ENCODE measurements around the gene FSTL5. TPM values are rescaled to one million over a fixed set of nuclear protein-coding genes. Genes with fewer than 3 reads are reported as not detected.

Gene FSTL5
- total RNA-seq, 4 donors from 2014 or later = 4.8 to 13.5 (median 7.1) TPM

- H3K4me3 ChIP-seq = no peak overlapping the region
- peaks cover 0 to 7% (median 0%) of the 10 kb centered on the region in 4 donors for H3K4me1 ChIP-seq
- no peak overlapping the region for H3K27ac ChIP-seq
- no peaks in the 10 kb centered on the region for H3K9me3 ChIP-seq
- TF ChIP-seq EP300 (IDR thresholded peaks at IDR 0.05) (no peak), POLR2A (IDR thresholded peaks at IDR 0.05) (no peak), CTCF (IDR thresholded peaks at IDR 0.05) (no peak)
- DNase-seq (ENCODE audit: low spot score in 2 of 2) = no peak
- H3K27me3 ChIP-seq = no peaks in the 10 kb centered on the region
- H3K36me3 ChIP-seq = no peaks in the 10 kb centered on the region
Measured at GRCh38 chr4:161813889-161814288, 349.9 kb downstream of the FSTL5 start.

DNA sequence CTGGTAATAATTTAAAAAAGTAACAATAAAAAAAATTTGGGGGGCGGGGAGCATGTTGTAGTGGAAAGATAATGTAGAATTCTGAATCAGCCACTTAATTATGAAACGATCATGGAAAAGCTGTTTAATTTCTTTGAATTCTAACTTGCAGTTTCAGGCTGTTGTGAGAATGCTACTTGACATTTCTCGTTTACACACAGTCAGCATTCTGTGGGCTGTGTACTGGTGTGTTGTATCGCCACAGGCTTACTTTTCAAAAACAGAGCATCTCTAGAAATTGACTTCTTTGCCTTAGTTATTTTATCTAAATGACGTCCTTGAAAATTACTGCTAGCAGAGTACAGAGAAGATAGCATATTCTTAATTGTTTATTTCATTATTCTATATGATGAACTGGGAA, 350.4 kb downstream of the FSTL5 start:
- H3K9me3 ChIP-seq = no peaks in the 10 kb centered on the region
- H3K27me3 ChIP-seq = no peaks in the 10 kb centered on the region
- 57 to 67% methylated on average over 5 of the region's 5 CpGs for WGBS, 2 donors
- TF ChIP-seq CTCF (IDR thresholded peaks at IDR 0.05) (no peak), POLR2A (IDR thresholded peaks at IDR 0.05) (no peak), EP300 (IDR thresholded peaks at IDR 0.05) (no peak)
- H3K27ac ChIP-seq = no peak overlapping the region
- H3K4me3 ChIP-seq = no peak overlapping the region
- DNase-seq (ENCODE audit: low spot score in 2 of 2) = no peak
- no peaks in the 10 kb centered on the region for H3K36me3 ChIP-seq
- H3K4me1 ChIP-seq = peaks cover 0 to 7% (median 0%) of the 10 kb centered on the region in 4 donors

DNA sequence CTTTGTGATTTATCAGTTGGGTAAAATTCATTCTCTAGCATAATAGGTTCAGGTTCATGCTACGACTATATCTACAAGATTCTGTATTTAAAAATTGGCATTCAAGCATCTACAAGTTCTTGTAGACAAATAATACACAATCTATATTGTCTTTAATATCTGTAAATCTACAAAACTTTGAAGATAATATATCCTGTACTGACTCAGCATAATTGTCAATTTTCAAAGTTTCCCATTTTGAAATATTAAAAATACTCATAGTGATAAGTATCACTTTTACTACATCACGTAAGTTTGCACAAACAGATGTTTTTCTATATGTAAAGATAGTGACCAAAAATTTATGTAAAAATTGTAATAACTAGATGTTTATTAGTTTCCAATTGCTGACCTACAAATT, 360.6 kb downstream of the FSTL5 start:
- no peak for TF ChIP-seq CTCF (IDR thresholded peaks at IDR 0.05)
- no peak for TF ChIP-seq POLR2A (IDR thresholded peaks at IDR 0.05)
- TF ChIP-seq EP300 (IDR thresholded peaks at IDR 0.05) = no peak
- Histone ChIP-seq H3K4me3 (no peak overlapping the region), H3K27ac (no peak overlapping the region), H3K9me3 (no peaks in the 10 kb centered on the region), H3K4me1 (no peaks in the 10 kb centered on the region), H3K27me3 (no peaks in the 10 kb centered on the region), H3K36me3 (no peaks in the 10 kb centered on the region)
- no peak for DNase-seq (ENCODE audit: low spot score in 2 of 2)
- 90 to 94% methylated on average over 2 of the region's 2 CpGs for WGBS, 2 donors

GRCh38 chr4:161799710-161800109, 364.1 kb downstream of the FSTL5 start:
- no peaks in the 10 kb centered on the region for H3K36me3 ChIP-seq
- H3K27me3 ChIP-seq = no peaks in the 10 kb centered on the region
- no peak for DNase-seq (ENCODE audit: low spot score in 2 of 2)
- H3K4me3 ChIP-seq = no peak overlapping the region
- 52 to 55% methylated on average over 3 of the region's 3 CpGs for WGBS, 2 donors
- no peaks in the 10 kb centered on the region for H3K4me1 ChIP-seq
- no peak for TF ChIP-seq EP300 (IDR thresholded peaks at IDR 0.05)
- no peak for TF ChIP-seq POLR2A (IDR thresholded peaks at IDR 0.05)
- TF ChIP-seq CTCF (IDR thresholded peaks at IDR 0.05) = no peak
- no peaks in the 10 kb centered on the region for H3K9me3 ChIP-seq
- no peak overlapping the region for H3K27ac ChIP-seq

GRCh38 chr4:161792991-161793390, 370.8 kb downstream of the FSTL5 start:
- TF ChIP-seq CTCF (IDR thresholded peaks at IDR 0.05) = no peak
- TF ChIP-seq EP300 (IDR thresholded peaks at IDR 0.05) = no peak
- no peak for TF ChIP-seq POLR2A (IDR thresholded peaks at IDR 0.05)
- Histone ChIP-seq H3K9me3 (peaks cover 0 to 10% (median 0%) of the 10 kb centered on the region in 4 donors), H3K27me3 (no peaks in the 10 kb centered on the region), H3K4me3 (no peak overlapping the region), H3K36me3 (no peaks in the 10 kb centered on the region), H3K27ac (no peak overlapping the region), H3K4me1 (no peaks in the 10 kb centered on the region)
- DNase-seq (ENCODE audit: low spot score in 2 of 2) = no peak
- WGBS, 2 donors = 94 to 95% methylated on average over 4 of the region's 4 CpGs
